NCI-H1694 treated with DMSO at 0.1 percent for 48 hours (cell line): ENCODE data around the gene NUDT3.

Experiments
- DNase-seq: peaks from one replicate; lab custom pipeline; 2025; lab: John Stamatoyannopoulos, UW

NUDT3 gene

DNA sequence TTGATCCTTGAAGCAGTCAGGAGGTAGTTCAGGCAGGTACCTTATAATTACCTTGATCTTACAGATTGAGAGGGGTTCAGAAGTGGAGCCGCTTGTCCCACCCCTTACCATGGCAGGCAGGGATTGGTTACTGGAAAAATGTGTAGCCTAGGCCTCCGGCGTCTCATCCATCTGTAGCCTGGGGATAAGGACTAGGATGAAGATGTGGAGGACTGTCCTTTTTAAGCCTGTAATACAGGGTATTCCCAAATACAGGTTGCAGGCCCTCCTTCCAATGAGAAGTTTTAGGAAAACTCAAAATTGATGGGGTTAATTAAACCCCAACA lies 153.0 kb downstream of the NUDT3 start:
- DNase-seq: no peak

DNA sequence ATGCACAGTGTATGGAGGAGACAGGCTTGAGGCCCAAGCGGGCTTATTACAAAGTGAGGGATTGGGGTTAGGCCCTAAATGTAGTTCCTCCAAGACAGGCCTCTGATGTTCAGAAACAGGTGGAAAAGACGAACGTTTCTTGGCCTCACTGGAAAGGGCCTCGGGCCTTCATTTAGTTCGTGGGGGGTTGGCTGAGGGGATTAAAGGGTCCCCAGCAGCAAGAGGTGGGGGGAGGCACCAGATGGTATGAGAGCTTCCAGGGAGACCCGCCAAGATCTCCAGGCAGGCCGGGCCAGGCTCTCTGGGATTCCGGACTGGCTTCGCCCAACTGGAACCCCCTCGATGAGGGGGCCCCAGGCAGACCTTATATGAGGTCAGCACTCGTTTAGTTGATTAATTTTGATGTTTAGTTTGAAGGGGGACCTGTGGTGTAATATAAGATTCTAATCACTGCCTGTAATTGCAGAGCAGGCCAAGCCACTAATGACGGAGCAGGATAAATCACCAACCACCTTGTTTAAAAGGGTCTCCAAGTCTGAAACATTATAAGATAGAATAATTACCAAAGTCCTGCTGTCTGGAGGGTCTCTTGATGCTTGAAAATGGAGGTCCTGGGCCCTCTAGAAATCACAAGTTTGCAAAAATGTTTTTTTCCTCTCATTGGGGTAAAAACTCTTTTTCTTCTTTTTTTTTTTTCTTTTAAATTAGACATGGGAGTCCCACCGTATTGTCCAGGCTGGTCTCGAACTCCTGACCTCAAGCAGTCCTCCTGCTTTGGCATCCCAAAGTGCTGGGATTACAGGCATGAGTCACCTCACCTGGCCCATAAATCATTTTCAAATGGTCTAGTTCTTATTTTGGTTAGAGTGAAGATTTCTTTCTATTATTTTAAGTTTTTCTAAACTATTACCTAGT lies 153.6 kb downstream of the NUDT3 start:
- DNase-seq: peak; percentile 41

DNA sequence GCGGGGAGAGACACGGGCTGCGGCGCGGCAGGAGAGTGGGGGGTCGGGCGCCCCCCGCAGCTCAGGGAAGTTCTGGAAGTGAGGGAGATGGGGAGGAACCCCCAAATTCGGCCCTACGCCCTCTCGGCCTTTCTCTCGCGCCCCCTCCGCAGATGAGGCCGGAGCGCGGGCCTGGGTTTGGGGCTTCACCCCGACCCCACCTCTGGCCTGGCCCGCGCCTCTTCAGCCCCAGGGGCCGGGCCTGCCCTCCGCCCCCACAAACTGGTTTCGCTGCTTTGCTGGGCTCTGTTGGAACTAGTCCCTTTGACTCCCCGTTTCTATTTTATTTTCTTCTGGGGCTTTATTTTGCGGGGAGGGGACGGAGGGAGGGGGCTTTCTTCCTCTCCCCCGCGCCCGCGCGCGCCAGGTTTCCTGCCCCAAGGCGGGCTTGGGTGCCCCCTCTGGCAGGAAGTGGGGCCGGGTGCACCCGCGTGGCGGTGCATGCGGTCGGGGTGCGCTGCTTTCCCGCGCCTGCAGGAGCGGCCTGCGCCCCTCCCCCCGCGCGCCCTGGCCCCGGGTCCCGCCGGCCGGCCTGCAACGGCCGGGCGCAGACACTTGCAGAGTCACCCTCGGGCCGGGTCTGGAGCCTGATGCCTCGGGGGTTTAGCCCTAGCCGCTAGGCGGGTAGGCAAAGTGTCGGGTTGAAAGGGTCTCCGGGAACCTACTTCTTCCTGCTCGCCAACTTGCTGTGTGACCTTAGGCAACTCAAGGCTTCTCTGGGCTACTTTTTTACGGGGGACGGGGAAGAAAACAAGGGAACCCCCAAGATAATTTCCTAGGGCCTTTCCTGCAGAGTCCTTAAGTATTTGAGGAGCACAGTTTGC lies 154.5 kb downstream of the NUDT3 start:
- DNase-seq: peak; percentile 41

DNA sequence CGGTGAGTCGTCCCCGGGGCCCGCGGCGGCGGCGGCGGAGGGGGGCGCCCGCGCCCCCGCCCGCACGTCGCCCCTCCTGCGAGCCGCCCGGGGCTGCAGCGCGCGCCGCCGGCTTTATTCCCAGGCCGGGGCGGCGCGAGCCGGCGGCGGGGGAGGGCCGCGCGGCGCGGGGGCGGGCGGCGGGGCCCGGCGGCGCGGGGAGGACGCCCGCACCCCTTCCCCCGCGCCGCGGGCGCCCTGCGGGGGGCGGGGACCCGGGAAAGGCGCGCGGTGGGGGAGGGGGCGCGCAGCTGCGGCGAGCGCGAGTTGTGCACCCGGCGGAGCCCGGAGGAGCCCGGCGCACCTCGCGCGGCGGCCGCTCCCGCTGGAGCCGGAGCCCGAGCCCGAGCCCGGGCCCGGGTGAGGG lies 155.2 kb downstream of the NUDT3 start:
- no peak for DNase-seq

DNA sequence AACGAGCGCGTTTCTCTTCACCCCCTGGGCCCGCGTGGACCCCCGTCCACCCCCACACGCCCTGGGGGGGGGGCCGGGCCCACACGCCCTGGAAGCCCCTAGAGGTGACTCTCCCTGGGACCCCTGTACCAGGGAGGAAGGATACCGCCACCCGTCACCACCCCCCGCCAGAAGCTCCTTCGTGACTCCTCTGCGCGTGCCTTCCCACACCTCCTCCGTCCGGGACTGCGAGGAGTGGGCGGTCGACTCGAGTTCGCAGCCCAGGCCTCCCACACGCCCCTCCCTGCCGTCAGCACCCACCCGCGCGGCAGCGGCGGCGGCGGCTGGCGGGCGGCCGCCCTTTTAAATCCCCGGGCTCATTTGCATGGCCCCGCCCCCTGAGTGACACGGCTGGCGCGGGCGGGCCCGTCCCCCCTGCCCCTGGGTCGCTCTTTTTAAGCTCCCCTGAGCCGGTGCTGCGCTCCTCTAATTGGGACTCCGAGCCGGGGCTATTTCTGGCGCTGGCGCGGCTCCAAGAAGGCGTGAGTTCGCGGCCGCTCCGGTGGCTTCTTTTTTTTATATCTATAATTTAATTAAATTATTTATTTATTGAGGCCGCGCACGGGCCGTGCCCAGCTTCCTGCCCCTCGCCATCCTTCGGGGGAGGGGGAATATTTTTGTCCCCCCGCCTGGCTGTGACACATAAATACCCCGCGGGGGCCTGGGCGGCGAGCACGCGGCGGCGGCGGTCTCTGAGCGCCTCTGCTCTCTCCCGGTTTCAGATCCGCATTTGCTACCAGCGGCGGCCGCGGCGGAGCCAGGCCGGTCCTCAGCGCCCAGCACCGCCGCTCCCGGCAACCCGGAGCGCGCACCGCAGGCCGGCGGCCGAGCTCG lies 155.8 kb downstream of the NUDT3 start, which contains the start of gene HMGA1:
TSS of gene HMGA1 (plus strand) at position 431 of the 873 bp plus-strand sequence. CDS start 3,908 bp downstream, outside the sequence.
- DNase-seq: peak; percentile 73

DNA sequence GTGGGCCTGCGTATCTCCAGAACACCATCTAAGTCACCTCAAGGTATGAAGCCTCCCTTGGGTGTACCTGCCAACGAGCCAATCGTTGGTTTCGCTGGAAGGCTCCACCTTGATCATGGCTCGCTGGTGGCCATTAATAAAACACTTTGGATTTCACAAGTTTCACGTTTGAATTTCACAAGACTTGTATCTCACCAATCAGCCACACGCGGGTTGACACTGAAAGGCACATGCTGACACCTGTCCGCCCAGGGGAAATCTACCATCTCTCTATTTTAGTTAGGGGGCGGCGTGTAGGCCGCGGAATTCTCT lies 156.4 kb downstream of the NUDT3 start:
- no peak for DNase-seq

DNA sequence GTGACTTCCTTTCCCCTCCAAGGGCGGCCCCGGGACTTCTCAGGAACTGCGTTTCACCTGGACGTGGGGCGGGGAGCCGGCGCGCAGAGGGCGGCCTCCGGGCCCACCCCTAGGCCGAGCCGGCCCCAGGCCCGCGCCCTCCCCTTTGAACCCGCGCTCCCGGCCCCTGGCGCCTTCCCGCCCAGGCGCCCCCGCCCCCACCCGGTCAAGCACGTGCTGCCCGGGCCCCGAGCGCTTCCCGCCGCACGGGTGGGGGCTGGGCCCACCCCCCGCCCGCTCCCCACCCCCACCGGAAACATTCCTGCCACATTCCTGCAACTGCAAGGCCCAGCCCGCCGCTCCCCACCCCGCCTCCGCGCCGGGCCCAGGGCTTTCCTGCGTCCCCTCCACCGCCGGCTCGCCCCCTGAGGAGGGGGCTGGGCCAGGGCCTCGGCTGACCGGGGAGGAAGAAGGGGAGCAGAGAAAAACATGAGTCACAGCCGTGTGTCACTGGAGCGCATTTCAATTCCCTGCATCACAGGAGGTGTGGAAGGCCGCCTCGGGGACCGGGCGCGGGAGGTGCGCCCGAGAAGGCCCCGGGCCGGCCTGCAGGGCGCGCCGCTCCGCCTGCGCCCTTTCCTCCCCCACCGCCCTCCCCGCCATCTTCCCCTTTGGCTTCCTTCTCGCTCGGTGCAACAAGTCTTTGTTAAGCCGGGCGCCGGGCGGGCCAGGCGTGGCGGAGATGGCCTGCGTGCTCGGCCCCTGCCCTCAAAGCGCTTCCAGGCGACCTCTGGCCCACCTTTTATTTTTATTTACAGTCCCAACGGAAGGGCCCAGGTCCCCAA lies 156.9 kb downstream of the NUDT3 start:
- DNase-seq: no peak

DNA sequence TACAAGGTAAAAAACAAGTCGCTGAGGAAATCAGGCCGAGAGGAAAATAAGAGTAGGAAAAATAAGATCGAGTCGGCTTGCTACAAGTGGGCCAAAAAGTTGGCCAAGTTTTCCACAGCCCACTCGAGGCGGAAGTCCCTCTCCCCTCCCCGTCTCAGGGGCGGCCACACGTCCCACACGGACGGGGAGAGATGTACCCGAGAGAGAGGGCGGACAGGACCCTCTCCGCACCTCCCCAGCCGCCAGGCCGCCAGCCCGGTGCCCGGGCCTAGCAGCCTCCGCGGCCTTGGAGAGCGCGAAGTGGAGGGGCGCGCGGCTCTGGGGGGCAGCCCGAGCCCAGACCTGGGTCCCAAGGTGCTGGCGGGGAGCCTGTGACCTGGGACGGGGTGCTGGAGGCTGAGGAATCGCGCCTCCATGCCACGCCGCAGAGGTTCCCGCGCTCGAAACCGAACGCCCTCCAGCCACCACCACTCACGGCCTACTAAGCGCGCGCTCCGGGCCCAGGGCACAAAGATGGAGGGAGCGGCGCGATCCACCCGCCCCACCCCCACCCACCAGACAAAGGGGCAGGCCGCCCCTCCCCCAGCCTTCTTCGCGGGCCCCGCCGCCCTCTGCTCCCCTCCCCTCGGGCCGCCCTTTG lies 157.7 kb downstream of the NUDT3 start:
- no peak for DNase-seq

DNA sequence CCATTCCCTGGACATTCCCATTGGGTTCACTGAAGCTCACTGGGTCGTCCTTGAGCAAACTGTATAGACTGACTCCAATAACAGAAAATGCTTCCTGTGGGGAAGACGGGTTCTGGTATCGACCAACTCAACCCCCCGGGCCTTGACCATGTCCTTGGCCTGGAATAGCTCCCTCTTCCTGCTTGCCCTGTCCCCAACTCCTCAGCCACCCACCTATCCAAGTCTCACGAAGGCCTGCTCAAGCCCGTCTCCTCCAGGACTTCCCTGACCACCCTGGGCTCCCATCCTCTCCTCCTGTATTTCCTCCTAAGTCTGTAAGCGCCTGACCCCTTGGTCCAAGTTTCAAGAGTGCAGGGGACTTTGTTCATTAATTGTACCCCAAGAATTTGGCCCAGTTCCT lies 158.6 kb downstream of the NUDT3 start:
- DNase-seq: no peak

DNA sequence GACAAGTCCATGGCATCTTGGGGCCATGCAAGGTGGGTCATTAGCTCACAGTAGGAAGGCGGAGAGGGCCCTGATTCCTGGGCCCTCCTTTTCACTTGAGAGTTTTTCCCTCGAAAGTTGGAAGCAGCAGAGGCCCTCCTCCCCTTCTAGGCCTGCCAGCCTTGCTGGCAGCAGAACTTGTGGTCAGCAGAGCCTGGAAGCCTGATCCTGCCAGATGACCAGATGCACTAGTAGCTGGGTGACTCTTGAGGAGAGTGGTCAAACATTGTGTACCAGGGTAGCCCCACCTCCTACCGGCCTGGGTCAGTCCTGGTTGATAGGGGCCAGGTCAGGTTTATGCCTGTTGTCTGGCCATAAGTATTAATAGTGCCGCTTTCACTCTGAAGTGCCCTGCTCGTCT lies 159.6 kb downstream of the NUDT3 start:
- DNase-seq: no peak

DNA sequence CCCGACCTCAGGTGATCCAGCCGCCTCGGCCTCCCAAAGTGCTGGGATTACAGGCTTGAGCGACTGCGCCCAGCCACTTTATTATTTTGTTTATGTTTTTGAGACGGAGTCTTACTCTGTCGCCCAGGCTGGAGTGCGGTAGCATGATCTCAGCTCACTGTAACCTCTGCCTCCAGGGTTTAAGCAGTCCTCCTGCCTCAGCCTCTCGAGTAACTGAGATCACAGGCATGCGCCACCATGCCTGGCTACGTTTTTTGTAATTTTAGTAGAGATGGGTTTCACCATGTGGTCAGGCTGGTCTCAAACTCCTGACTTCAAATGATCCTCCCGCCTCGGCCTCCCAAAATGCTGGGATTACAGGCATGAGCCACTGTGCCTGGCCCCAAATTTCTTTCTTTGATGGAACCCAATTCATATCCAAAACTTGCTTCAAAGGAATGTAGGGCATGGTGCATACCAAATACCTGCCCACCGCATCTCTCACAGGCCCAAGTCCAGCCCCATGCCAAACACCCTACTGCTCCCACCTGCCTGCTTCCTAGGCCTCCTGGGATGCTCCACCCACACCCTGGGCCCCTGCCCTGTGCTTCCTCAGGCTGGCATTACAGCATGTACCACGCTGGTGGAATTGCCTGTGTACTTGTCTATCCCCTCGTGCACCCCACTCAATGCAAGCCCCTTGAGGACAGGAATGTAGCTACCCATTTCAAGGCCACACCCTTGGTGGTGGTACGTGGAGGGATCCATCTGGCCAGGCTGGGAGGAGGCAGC lies 160.7 kb downstream of the NUDT3 start:
- DNase-seq: no peak

DNA sequence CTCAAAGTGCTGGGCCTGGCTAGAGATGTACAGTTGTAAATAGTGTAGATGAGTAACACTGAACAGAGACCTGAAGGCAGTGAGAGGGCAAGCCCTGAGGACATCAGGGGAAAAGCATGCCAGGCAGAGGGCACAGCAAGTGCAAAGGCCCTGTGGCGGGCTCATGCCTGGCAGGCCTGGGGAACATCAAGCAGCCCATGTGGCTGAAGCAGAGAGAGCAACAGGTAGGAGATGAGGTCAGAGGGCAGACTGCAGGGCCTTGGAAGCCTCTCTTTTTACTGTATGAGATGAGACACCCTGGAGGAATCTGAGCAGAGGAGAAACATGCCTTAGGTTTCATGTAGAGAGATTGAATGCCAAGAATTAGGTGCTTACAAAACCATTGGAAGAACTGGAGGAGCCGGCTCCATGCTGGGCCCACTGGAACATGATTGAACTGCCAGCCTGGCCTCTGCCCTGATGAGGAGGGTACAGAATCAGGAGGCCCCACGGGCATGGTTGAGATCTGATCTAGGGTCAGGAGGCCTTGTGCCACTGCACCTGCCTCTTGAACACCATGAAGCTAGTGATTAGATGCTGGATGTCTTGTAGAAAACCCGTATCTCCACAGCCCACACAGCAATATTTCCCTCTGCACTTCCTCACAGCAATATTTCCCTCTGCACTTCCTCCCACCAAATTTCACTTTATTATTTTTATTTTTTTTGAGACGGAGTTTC lies 161.7 kb downstream of the NUDT3 start:
- DNase-seq: no peak

DNA sequence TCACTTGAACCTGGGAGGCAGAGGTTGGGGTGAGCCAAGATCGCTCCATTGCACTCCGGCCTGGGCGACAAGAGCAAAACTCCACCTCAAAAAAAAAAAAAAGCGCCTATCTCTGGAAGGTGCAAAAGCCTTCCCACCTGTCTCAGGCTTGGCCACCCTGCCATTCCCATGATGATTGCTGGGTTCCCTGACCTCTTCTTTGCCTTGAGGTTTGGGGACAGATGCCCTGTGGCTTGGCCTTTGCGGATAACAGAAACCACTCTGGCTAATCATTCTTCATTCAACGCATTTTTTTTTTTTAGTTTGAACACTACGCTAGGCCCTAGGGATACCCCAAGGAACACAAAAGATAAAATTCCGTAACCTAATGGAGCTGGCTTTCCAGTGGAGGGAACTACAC lies 162.6 kb downstream of the NUDT3 start:
- DNase-seq: no peak
